Activated CD4-positive, alpha-beta memory T cell treated with anti-CD3 and anti-CD28 coated beads for 36 hours (primary cell): ENCODE data around the gene C1QTNF12. TPM values are rescaled to one million over a fixed set of nuclear protein-coding genes. Genes with fewer than 3 reads are reported as not detected.

Experiments used
- CTCF ChIA-PET: fragments of 350-600 bp; sonication (Branson Sonifier 250); formaldehyde crosslinking; loops from one replicate; lab custom pipeline; 2021; ENCODE audit warnings: antibody characterized with exemption, inconsistent platforms; lab: Charles Lee
- POLR2A ChIA-PET: fragments of 350-600 bp; sonication (Branson Sonifier 250); formaldehyde crosslinking; loops from one replicate; lab custom pipeline; 2021; ENCODE audit warnings: antibody characterized with exemption; lab: Charles Lee
- DNase-seq: peaks from one replicate; pipeline ENCODE4 v3.0.0-alpha.2; 2020
- H3K27ac Mint-ChIP-seq: one replicate; pipeline ENCODE4 v1.8.0; 2021; ENCODE audit warnings: mixed read lengths
- H3K27me3 Mint-ChIP-seq: one replicate; pipeline ENCODE4 v1.8.0; 2021; ENCODE audit warnings: mixed read lengths
- H3K36me3 Mint-ChIP-seq: one replicate; pipeline ENCODE4 v1.8.0; 2021; ENCODE audit warnings: mixed read lengths
- H3K4me1 Mint-ChIP-seq: one replicate; pipeline ENCODE4 v1.8.0; 2021; ENCODE audit warnings: low read depth, mixed read lengths
- H3K4me3 Mint-ChIP-seq: one replicate; pipeline ENCODE4 v1.8.0; 2021; ENCODE audit warnings: mild to moderate bottlenecking, mixed read lengths
- H3K9me3 Mint-ChIP-seq: one replicate; pipeline ENCODE4 v1.8.0; 2021; ENCODE audit warnings: mixed read lengths
- intact Hi-C: fragments of 100-400 bp; cut with micrococcal nuclease; formaldehyde crosslinking; loops from one replicate; pipeline ENCODE4 v1.15.1; 2023
- total RNA-seq, 2 experiments: library from RNA; stranded (reverse); gene quantifications; one replicate each; pipeline ENCODE4 v1.2.3, GENCODE V29; 2021

Gene C1QTNF12
- total RNA-seq, 2 experiments from 2014 or later, result 3.8 to 4.2 TPM

GRCh38 chr1:1221887-1222574, 24.5 kb downstream of the C1QTNF12 start:
- peak overlapping the region; percentile 69 for H3K27ac Mint-ChIP-seq
- DNase-seq, result no peak
- CTCF ChIA-PET, result no interaction called here

GRCh38 chr1:1220197-1220596, 26.3 kb downstream of the C1QTNF12 start:
- H3K9me3 Mint-ChIP-seq, result no peaks in the 10 kb centered on the region
- intact Hi-C loops, result no loop called here
- peak overlapping the region; percentile 100 for H3K27ac Mint-ChIP-seq
- peak overlapping the region; percentile 78 for H3K4me3 Mint-ChIP-seq
- no peak for DNase-seq
- CTCF ChIA-PET, result interaction anchor here (0.6 kb wide), 1 partner anchor 156 kb away, joined by 3 read pairs; no protein-coding TSS in a partner anchor
- no peaks in the 10 kb centered on the region for H3K27me3 Mint-ChIP-seq
- POLR2A ChIA-PET, result interaction anchor here (5.7 kb wide), 1 partner anchor 11 kb away, joined by 35 read pairs; the partner anchor contains the start of genes B3GALT6 and SDF4
- peaks cover 52% of the 10 kb centered on the region for H3K4me1 Mint-ChIP-seq
- peaks cover 73% of the 10 kb centered on the region for H3K36me3 Mint-ChIP-seq

More at GRCh38 chr1:1221887-1222574, 24.5 kb downstream of the C1QTNF12 start:
- no peaks in the 10 kb centered on the region for H3K9me3 Mint-ChIP-seq
- POLR2A ChIA-PET, result interaction anchor here (1.0 kb wide), 1 partner anchor 10 kb away, joined by 4 read pairs; the partner anchor contains the start of genes B3GALT6 and SDF4
- peaks cover 48% of the 10 kb centered on the region for H3K4me1 Mint-ChIP-seq
- H3K4me3 Mint-ChIP-seq, result no peak overlapping the region
- H3K36me3 Mint-ChIP-seq, result peaks cover 65% of the 10 kb centered on the region
- H3K27me3 Mint-ChIP-seq, result no peaks in the 10 kb centered on the region
- intact Hi-C loops, result no loop called here

- ChIA-PET CTCF (no interaction called here), POLR2A (interaction anchor here (5.5 to 5.7 kb wide), 2 partner anchors 12 to 13 kb away, joined by 35 to 107 read pairs; partner anchors contain the start of genes B3GALT6, SDF4 and TNFRSF18)
- Mint-ChIP-seq H3K9me3 (no peaks in the 10 kb centered on the region), H3K4me1 (peaks cover 60% of the 10 kb centered on the region), H3K36me3 (peaks cover 82% of the 10 kb centered on the region), H3K4me3 (peak overlapping the region; percentile 78), H3K27me3 (no peaks in the 10 kb centered on the region), H3K27ac (peak overlapping the region; percentile 100)
- intact Hi-C loops, result loop anchor here (5.0 kb wide), 2 partner anchors 88 to 157 kb away; partner anchors contain the start of genes ACAP3 and PUSL1
- DNase-seq, result peak; percentile 88
Observed at GRCh38 chr1:1219341-1219740, 27.2 kb downstream of the C1QTNF12 start.

- intact Hi-C loops, result loop anchor here (5.0 kb wide), 2 partner anchors 89 to 156 kb away; partner anchors contain the start of genes ACAP3 and PUSL1
- Mint-ChIP-seq H3K9me3 (no peaks in the 10 kb centered on the region), H3K36me3 (peaks cover 83% of the 10 kb centered on the region), H3K4me1 (peaks cover 63% of the 10 kb centered on the region), H3K27ac (peak overlapping the region; percentile 100), H3K27me3 (no peaks in the 10 kb centered on the region), H3K4me3 (peak overlapping the region; percentile 78)
- CTCF ChIA-PET, result interaction anchor here (0.9 kb wide), 1 partner anchor 96 kb away, joined by 3 read pairs; no protein-coding TSS in a partner anchor
- POLR2A ChIA-PET, result interaction anchor here (5.5 to 5.7 kb wide), 2 partner anchors 12 to 13 kb away, joined by 35 to 107 read pairs; partner anchors contain the start of genes B3GALT6, SDF4 and TNFRSF18
- no peak for DNase-seq
Observed at GRCh38 chr1:1218524-1219200, 27.9 kb downstream of the C1QTNF12 start.

- no peaks in the 10 kb centered on the region for H3K27me3 Mint-ChIP-seq
- peak overlapping the region; percentile 78 for H3K4me3 Mint-ChIP-seq
- ChIA-PET POLR2A (interaction anchor here (1.0 to 5.7 kb wide), 3 partner anchors 11 to 18 kb away, joined by 3 to 107 read pairs (median 35); partner anchors contain the start of genes B3GALT6, SDF4 and TNFRSF18), CTCF (interaction anchor here (0.9 to 3.0 kb wide), 4 partner anchors 11 to 96 kb away, joined by 3 to 18 read pairs (median 8); partner anchors contain the start of gene TNFRSF18)
- H3K4me1 Mint-ChIP-seq, result peaks cover 62% of the 10 kb centered on the region
- DNase-seq, result peak; percentile 84
- H3K27ac Mint-ChIP-seq, result peak overlapping the region; percentile 100
- intact Hi-C loops, result loop anchor here (2.0 to 5.0 kb wide), 4 partner anchors 13 to 156 kb away; partner anchors contain the start of genes ACAP3 and PUSL1
- H3K36me3 Mint-ChIP-seq, result peaks cover 82% of the 10 kb centered on the region
- H3K9me3 Mint-ChIP-seq, result no peaks in the 10 kb centered on the region
Observed at GRCh38 chr1:1217621-1218523, 28.6 kb downstream of the C1QTNF12 start.

GRCh38 chr1:1216770-1217620, 29.5 kb downstream of the C1QTNF12 start:
- CTCF ChIA-PET, result interaction anchor here (1.7 to 3.0 kb wide), 3 partner anchors 10 to 95 kb away, joined by 6 to 18 read pairs (median 9); partner anchors contain the start of gene TNFRSF18

GRCh38 chr1:1215881-1216605, 30.5 kb downstream of the C1QTNF12 start:
- H3K27me3 Mint-ChIP-seq, result no peaks in the 10 kb centered on the region
- no peak for DNase-seq
- H3K27ac Mint-ChIP-seq, result peak overlapping the region; percentile 100
- H3K36me3 Mint-ChIP-seq, result peaks cover 80% of the 10 kb centered on the region
- intact Hi-C loops, result loop anchor here (1.0 to 5.0 kb wide), 5 partner anchors 8 to 154 kb away; partner anchors contain the start of genes ACAP3 and PUSL1
- POLR2A ChIA-PET, result interaction anchor here (1.1 to 5.7 kb wide), 9 partner anchors 10 to 183 kb away, joined by 3 to 107 read pairs (median 5); partner anchors contain the start of genes B3GALT6, SDF4 and TNFRSF18
- peak overlapping the region; percentile 93 for H3K4me3 Mint-ChIP-seq
- H3K4me1 Mint-ChIP-seq, result peaks cover 56% of the 10 kb centered on the region
- H3K9me3 Mint-ChIP-seq, result no peaks in the 10 kb centered on the region
- CTCF ChIA-PET, result interaction anchor here (1.7 to 3.0 kb wide), 3 partner anchors 9 to 94 kb away, joined by 6 to 18 read pairs (median 9); partner anchors contain the start of gene TNFRSF18

More at GRCh38 chr1:1216770-1217620, 29.5 kb downstream of the C1QTNF12 start:
- Mint-ChIP-seq H3K36me3 (peaks cover 82% of the 10 kb centered on the region), H3K27ac (peak overlapping the region; percentile 100), H3K4me1 (peaks cover 59% of the 10 kb centered on the region), H3K4me3 (peak overlapping the region; percentile 93), H3K27me3 (no peaks in the 10 kb centered on the region), H3K9me3 (no peaks in the 10 kb centered on the region)
- POLR2A ChIA-PET, result interaction anchor here (0.7 to 5.7 kb wide), 7 partner anchors 11 to 156 kb away, joined by 3 to 107 read pairs (median 3); partner anchors contain the start of genes B3GALT6, SDF4 and TNFRSF18
- intact Hi-C loops, result loop anchor here (1.0 to 5.0 kb wide), 5 partner anchors 9 to 155 kb away; partner anchors contain the start of genes ACAP3 and PUSL1
- peak; percentile 88 for DNase-seq

- ChIA-PET POLR2A (interaction anchor here (0.8 to 5.7 kb wide), 8 partner anchors 9 to 182 kb away, joined by 3 to 107 read pairs (median 6); partner anchors contain the start of genes B3GALT6, SDF4 and TNFRSF18), CTCF (interaction anchor here (0.6 to 3.0 kb wide), 4 partner anchors 8 to 93 kb away, joined by 3 to 18 read pairs (median 6); partner anchors contain the start of genes SDF4 and TNFRSF18)
- peak overlapping the region; percentile 100 for H3K27ac Mint-ChIP-seq
- H3K27me3 Mint-ChIP-seq, result no peaks in the 10 kb centered on the region
- peak; percentile 63 for DNase-seq
- no peaks in the 10 kb centered on the region for H3K9me3 Mint-ChIP-seq
- H3K4me3 Mint-ChIP-seq, result peak overlapping the region; percentile 93
- intact Hi-C loops, result loop anchor here (5.0 kb wide), 2 partner anchors 92 to 153 kb away; partner anchors contain the start of genes ACAP3 and PUSL1
- H3K36me3 Mint-ChIP-seq, result peaks cover 80% of the 10 kb centered on the region
- H3K4me1 Mint-ChIP-seq, result peaks cover 51% of the 10 kb centered on the region
Observed at GRCh38 chr1:1215080-1215676, 31.3 kb downstream of the C1QTNF12 start.
